DOHH2 (cell line): ENCODE data around the gene CRLF1.

ENCODE experiments used
- CTCF ChIP-seq: fragments of 200-600 bp; sonication (generic); IDR thresholded peaks from one replicate; pipeline ENCODE4 v1.5.1; 2014; ENCODE audit warnings: antibody characterized with exemption, mild to moderate bottlenecking, low read depth, low read length; ENCODE audit not compliant: poor library complexity, severe bottlenecking
- EZH2phosphoT487 ChIP-seq: fragments of 200-600 bp; sonication (generic); IDR thresholded peaks from 2 replicates; pipeline ENCODE4 v1.6.1; 2017; ENCODE audit warnings: borderline replicate concordance, mild to moderate bottlenecking, antibody characterized with exemption, low read length, moderate library complexity, mixed read lengths

GRCh38 chr19:18604820-18605159 lies 1.8 kb downstream of the CRLF1 start:
- no peak for TF ChIP-seq CTCF
- TF ChIP-seq EZH2phosphoT487, result no peak
